Measurements from ENCODE around the gene HLA-F.

Gene HLA-F

DNA sequence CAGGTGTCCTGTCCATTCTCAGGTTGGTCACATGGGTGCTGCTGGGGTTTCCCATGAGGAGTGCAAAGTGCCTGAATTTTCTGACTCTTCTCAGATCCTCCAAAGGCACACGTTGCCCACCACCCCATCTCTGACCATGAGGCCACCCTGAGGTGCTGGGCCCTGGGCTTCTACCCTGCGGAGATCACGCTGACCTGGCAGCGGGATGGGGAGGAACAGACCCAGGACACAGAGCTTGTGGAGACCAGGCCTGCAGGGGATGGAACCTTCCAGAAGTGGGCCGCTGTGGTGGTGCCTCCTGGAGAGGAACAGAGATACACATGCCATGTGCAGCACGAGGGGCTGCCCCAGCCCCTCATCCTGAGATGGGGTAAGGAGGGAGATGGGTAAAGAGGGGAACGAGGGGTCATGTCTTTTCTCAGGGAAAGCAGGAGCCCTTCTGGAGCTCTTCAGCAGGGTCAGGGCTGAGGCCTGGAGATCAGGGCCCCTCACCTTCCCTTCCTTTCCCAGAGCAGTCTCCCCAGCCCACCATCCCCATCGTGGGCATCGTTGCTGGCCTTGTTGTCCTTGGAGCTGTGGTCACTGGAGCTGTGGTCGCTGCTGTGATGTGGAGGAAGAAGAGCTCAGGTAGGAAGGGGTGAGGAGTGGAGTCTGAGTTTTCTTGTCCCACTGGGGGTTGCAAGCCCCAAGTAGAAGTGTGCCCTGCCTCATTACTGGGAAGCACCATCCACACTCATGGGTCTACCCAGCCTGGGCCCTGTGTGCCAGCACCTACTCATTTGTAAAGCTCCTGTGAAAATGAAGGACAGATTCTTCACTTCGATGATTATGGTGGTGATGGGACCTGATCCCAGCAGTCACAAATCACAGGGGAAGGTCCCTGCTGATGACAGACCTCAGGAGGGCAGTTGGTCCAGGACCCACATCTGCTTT lies 2.0 kb downstream of the HLA-F start:
- DNase-seq (ENCODE audit: low read depth) = no peak

DNA sequence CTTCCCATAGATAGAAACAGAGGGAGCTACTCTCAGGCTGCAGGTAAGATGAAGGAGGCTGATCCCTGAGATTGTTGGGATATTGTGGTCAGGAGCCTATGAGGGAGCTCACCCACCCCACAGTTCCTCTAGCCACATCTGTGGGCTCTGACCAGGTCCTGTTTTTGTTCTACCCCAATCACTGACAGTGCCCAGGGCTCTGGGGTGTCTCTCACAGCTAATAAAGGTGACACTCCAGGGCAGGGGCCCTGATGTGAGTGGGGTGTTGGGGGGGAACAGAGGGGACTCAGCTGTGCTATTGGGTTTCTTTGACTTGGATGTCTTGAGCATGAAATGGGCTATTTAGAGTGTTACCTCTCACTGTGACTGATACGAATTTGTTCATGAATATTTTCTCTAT lies 2.8 kb downstream of the HLA-F start:
- no peak for DNase-seq (ENCODE audit: low read depth)

DNA sequence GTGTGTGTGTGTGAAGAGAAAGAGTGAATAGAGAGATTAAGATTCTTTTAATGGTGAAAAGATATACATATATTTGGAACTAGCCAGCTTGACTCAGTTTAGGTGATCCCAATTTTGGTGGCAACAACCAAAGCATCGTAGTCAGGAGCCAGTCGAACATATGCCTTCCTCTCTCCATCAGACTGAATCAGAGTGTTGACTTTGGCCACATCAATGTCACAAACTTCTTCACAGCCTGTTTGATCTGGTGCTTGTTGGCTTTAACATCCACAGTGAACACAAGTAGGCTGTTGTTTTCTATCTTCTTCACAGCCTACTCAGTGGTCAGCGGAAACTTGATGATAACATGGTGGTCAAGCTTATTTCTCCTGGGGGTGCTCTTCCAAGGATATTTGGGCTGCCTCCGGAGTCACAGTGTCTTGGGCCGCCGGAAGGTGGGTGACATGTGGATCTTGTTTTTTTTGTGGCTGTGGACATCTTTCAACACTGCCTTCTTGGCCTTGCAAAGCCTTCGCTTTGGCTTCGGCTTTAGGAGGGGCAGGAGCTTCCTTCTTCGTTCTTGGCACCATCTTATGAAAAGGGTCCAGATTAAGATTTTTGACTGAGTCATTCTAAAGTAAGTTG lies 3.4 kb downstream of the HLA-F start:
- DNase-seq (ENCODE audit: low read depth) = no peak

DNA sequence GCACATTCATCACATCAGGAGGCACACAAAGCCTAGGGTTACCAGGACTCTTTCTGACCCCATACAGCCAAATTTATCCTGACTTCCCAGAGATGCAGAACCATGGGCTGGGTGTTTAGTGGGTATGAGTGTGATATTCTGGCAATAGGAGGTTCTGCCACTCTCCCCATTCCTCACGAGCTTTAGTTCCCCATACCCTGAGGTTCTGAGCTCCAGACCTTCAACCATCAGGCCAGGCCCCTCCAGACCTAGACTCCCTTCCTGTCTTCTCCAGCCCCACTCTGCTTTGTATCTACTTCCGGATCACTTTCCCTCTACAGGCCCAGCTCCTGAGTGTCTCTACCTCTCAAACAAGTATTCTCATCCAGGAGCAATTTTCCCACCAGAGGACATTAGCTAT lies 4.4 kb downstream of the HLA-F start:
- DNase-seq (ENCODE audit: low read depth) = no peak

DNA sequence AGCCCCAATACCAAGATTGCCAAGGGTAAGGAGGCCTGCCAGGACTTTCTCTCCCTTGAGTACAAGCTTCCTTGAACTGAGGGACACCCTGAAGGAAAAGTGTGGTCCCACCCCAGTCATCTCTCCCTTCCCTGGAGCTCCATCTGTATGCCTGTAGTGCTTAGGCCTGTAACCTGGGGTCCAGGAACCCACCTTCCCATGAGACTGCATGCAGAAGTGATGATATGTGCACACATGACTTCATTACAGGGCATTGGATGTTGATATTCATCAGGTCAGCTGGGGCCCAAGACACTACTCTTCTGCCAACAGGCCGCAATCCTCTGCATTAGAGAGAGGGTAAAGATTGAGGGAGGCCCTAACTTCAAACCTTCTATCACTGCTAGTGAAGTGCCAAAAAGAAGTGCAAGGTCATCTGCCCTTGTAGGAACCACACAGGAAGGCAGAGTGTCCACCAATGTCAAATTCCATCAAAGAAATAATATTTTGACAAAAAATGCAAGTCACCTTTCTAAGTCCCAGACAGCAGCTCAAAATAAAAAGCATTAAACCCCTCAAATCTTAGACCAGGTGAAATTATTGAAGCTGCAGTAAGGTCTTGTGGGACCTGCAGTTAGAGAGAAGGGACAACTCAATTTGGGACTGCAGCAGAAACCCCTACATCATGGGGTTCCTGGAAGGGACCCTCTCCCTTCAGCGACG lies 5.1 kb downstream of the HLA-F start:
- DNase-seq (ENCODE audit: low read depth) = no peak

DNA sequence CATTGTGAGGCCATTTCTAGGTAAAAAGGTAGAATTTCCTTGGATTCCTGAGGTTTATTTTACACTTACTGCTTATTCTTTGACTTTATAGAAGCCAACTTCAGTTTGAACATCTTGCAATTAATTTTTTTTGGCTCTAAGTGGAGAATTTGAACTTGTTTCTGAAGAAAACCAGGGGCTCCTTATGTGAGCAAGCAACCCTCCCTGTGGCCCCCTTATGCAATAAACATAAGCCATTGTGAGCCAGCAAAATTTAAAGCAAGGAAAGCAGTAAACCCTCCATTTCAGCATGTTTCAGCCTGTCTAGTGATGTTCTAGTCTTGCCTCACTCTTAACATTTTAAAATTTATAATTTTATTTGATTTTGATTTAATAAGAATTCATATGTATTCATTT lies 5.6 kb downstream of the HLA-F start:
- DNase-seq (ENCODE audit: low read depth) = no peak

DNA sequence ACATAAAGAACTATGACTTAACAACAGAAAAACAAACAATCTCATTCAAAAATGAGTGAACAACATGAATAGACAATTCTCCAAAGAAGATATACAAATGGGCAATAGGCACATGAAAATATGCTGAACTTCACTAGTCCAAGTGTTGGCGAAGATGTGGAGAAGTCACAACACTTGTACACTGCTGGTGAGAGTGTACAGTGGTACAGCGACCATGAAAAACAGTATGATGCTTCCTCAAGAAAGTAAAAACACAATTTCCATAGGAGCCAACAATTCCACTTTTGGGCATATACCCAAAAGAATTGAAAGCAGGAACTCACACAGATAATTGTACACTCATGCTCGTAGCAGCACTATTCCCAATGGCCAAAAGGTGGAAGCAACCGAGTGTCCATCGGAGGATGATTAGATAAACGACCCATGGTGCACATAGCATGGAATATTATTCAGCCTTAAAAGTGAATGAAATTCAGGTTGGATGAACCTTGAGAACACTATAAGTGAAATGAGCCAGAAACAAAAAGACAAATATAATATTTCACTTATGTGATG lies 6.6 kb downstream of the HLA-F start:
- DNase-seq (ENCODE audit: low read depth) = no peak

DNA sequence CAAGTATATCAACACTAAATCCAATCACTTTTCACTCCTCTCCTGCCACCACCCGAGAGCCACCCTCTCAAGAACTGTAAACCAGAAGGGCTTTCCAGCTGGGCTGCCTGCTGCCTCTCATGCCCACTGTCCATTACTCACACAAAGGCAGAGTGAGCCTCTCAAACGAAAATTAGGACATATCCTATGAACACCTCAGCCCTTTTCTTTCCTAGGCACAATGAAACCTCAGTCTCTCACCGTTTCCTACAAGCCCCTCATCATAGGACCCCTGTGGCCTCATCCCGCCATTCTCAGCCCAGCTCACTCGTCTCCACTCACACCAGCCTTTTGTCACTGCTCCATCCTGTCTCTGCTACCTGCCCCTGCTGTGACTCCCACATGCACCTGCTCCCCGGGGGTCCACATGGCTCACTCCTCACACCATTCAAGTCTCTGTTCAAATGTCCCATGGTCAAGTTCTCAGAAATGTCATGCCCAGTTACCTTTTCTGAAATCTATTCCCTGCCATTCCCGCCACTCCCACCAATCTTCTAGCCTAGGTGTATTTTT lies 7.4 kb downstream of the HLA-F start:
- DNase-seq (ENCODE audit: low read depth) = no peak

DNA sequence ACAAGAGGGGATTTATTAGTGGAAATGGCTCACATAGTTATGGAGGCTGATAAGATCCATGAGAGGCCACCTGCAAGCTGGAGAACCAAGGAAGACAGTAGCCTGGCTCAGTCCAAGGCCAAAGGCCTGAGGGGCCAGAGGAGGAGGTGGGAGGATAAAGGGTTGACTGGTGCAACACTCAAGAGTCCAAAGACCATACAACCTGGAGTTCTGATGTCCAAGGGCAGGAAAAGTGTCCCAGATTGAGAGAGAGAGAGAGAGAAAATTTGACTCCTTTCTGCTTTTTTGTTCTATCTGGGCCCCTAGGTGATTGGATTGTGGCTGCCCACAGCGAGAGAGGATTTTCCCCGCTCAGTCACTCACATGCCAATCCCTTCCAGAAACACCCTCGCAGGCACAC lies 8.0 kb downstream of the HLA-F start:
- DNase-seq (ENCODE audit: low read depth) = no peak

DNA sequence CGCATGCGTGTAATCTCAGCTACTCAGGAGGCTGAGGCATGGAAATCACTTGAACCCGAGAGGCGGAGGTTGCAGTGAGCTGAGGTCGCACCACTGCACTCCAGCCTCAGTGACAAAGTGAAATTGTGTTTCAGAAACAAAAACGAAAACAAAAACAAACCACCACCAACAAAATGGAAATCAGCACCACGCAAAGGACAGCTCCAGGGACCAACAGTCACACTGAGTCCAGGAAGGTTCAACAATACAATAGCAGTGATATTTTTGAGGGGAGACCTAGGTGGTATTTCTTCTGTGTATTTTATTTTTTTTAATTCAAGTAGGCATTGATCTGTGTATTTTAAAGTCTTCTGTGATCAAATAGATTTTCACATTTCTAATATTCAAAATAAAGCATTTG lies 9.8 kb downstream of the HLA-F start:
- DNase-seq (ENCODE audit: low read depth) = no peak

DNA sequence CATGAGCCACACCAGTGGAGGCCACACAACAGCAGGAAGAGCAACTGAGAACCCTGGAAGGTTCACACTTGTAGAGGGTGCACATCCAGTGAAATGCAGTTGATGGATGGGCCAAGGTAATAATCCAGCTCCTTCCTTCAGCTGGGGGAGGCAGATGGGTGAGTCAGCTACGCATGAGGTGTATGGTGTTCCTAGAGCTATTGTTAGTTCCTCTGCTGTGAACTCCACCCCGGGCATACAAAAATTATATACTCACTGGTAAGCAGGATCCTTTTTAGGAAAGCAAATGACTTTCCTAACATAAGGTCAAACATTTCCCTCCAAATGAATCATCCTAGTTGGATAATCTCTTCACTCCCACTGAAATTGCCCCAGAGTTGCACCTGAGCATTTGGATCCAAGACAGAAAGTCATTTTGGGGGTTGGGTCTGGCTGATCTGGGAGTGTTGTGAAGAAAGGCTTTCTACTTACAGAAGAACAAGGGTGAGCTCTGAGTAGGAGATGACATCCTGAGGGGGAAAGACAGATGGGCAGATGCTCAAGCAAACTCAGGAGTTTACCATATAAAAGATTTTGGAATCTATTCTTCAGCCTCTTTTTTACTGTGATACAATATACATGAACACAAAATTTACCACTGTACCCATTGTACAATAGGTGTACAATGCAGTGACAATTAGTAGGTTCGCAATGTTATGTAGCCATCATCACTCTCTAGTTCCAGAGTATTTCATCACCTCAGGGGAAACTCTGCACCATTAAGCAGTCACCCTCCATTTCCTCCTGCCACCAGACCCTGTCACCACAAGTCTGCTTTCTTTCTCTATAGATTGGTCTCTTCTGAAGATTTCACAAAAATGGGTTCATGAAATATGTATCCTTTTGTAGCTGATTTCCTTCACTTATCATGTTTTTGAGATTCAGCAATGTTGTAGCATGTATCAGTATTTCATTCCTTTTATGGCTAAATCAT lies 11.1 kb downstream of the HLA-F start:
- no peak for DNase-seq (ENCODE audit: low read depth)

DNA sequence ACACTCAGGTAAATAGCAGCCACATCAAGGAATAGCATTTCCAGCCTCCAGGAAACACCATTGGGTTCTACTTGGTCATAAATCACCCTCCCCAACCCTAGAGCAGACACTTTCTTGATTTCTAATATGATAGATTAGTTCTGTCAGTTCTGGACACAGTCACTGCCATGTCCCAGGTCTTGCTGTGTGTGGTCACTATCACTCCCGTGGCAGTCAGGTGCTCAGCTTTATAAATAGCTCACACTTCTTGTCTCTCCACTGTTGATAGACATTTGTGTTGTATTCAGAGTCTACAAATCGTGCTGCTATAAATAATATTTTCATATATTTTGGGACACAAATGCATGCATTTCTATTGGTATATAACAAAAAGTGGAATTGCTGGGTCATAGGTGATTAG lies 13.3 kb downstream of the HLA-F start:
- no peak for DNase-seq (ENCODE audit: low read depth)

DNA sequence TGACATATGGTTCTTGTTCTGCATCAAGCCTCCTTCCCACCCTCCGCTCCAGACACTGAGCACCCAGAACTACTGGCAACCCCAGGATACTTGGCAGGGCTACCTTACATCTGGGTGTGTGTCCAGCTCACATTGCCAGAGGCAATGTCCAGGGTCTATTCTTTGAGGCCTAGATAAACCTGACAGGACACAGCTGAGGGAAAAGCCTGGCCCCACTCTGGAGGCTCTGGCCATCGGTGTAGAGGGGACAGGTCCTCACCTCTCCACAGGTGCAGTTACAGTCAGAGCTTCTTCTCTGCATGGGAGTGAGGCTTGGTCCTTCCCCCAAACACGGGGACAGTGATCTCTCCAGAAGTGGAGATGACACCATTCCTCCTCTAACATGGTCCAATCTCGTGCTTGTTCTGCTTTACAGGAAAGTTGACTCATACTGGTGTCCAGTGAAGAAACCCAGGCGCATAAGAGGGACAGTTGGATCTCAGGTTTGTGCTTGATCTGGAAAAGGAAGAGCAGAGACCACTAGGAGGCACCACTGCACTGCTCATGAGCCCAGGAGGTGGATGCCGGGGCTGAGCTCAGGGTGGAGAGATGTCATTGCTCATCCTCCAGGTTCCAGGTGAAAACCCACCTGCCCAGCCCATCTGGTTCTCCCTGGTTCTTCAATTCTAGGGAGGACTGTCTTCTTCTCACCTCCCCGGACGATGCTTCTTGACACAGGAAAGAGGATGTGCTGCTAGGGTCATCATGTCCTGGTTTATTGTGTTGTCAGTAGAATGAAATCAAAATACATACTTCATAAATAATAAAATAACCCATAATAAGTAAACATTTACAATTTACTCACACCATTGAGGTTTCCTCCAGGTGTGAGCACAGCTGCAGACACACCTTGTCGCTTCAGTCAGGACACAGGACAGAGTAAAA lies 14.7 kb downstream of the HLA-F start:
- DNase-seq (ENCODE audit: low read depth) = peak; percentile 44

DNA sequence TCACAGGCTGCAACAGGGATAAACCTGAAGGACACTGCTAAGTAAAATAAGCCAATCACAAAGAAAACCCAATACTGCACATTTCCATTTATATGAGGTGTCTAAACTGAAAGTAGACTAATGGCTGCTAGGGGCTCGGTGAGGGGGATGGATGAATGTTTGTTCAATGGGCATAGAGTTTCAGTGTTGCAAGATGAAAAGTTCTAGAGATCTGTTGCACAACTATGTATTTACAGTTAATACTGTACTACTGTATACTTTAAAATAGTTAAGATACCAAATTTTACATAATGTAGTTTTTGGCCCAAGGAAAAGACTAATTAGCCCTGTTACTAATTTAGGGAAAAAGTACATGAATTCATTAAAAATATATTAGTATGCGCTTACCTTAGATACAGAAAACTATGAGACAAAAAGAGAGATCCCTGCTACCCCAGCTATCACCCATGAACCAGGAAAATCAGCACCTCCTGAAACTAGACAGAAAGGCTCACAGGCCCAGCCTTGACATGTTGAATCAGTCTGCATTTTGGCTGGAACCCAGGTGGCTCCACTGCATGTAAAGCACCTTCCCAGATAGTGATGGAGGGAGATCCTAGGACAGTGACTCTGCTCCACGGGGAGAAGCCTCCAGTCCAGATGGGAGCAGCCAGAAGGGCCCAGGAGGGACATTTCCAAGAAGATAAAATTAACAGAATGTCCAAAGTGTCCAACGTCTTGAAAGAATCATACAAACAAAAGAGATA lies 16.1 kb downstream of the HLA-F start:
- no peak for DNase-seq (ENCODE audit: low read depth)

DNA sequence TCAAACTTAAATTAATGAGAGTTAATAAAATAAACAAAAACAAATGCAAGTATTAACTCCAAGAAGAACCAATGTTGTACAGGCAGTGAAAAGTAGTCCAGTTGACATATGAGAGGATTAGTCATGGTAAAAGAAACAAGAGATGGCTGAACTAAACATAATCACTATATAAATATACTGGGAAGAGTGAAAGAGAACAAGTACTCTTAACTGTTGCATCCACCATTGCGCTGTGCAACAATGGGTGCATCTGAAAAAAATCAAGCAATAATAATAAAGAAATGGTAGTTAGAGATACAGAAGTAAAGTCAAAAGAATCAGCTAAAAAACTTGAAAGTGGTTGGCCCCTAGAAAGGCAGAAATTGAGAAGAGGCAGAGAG lies 16.6 kb downstream of the HLA-F start:
- no peak for DNase-seq (ENCODE audit: low read depth)

DNA sequence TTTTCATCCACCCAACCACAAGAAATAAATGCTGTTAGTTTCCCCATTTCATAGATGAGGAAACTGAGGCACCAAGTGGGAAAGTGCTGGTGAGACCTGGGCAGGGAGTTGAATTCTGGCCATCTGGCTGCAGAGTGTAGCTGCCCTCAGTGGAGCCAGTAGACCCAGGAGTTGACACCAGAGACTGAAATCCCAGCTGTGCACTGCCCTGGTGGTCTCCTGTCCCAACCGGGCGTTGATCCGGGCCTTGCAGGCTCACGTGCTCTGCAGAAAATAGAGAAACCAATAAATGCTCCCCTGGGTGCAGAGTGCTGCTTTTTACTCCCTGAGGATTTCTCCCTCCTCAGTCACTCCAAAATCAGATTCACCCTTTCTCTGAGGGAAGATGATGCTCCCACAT lies 18.4 kb downstream of the HLA-F start:
- no peak for DNase-seq (ENCODE audit: low read depth)

DNA sequence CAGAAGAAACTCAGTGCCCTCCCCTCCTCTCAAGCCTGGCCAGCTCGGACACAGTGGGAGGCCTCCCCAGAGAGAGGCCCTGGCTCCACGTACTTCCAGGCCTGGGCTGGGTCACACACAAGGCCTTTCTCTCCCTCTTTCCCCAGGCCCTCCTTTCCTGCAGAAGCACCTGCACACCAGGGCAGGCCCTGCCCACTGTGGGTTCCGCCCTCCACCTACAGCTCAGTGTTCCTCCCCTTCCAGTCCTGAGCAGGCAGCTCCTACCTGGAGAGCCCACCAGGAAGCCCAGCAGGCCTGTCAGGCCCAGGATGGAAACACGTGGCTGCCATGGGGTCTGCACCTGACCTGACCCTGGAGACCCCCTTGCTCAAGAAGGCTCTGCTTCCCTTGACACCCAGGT lies 18.9 kb downstream of the HLA-F start:
- no peak for DNase-seq (ENCODE audit: low read depth)

DNA sequence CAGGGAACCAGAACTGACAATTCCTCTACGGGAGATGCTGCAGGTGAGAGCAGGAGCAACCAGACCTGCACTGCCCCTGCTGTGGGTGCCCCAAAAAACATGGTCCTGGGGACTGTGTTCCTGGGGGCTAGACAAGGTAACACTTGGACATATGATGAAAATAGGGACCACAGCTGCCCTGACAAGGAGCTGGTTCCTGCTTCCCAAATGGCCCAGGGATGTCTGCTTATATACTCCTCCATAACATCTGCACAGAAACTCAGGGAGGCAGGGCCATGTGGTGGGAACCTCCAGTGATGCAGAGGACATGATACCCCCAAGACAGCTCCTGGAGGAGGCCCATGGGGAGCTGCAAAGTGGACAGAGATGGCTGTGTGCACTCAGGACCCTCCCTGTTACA lies 19.8 kb downstream of the HLA-F start:
- DNase-seq (ENCODE audit: low read depth) = no peak

DNA sequence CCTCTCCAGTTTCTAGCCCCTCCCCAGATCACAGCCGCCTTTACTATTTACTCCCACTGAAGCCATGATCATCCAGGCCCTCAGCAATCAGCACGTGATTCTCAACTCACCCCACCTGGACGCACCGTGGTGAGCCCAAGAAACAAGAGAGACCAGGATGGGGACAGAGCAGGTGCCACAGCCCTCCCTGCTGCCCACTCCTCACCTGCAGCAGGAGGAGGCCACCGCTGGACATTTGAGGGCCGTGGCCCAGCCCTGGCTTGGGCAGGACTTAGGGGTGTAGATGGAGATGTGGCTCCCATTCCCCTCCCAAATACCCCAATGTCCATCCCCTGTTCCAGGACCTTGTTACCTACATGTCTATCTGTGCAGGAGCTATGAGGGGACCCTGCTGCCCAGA lies 20.3 kb downstream of the HLA-F start:
- DNase-seq (ENCODE audit: low read depth) = no peak

DNA sequence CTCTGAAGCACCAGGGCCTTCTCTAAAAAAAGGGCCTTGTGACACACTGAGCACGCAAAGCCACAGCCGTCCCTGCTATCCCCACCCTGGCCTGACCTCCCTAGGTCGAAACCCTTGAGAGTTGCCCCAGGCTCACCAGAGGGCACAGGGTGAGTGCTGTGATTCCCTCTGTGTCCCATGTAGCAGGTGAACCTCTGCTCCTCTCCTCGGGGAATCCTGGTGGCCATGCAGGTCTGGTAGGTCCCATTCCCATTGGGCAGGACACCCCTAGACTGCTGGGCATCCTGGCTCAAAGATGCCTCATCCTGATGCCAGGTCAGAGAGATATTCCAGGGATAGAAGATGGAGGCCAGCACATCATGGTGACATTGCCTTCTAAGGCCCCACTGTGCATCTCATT lies 20.9 kb downstream of the HLA-F start:
- no peak for DNase-seq (ENCODE audit: low read depth)

Measured in stimulated activated CD8-positive, alpha-beta memory T cell treated with anti-CD3 and anti-CD28 coated beads, Interleukin-4, amount 100 ng/mL, for 24 hours (primary cell).